ENCODE data around the gene NEDD4L.
A peak's percentile ranks its signal among the peaks of the same experiment; 100 is the strongest.

Gene NEDD4L

GRCh38 chr18:58241877-58242276 is 197.9 kb downstream of the NEDD4L start (continued):
- TF ChIP-seq KLF17 (tag by site-specific recombination; IDR thresholded peaks at IDR 0.05) (no peak), ZNF585B (tag by site-specific recombination; IDR thresholded peaks at IDR 0.05) (no peak), ZNF660 (tag by site-specific recombination; IDR thresholded peaks at IDR 0.05) (peak; percentile 74; the same call in 1 of the 2 replicates), ZBTB8A (tag by site-specific recombination; IDR thresholded peaks at IDR 0.05) (no peak), GLI2 (tag by site-specific recombination; IDR thresholded peaks at IDR 0.05; ENCODE audit: borderline replicate concordance, low read depth) (no peak), ZNF133 (tag by site-specific recombination; IDR thresholded peaks at IDR 0.05) (no peak), KLF10 (tag by site-specific recombination; IDR thresholded peaks at IDR 0.05) (peak; percentile 90), SALL2 (tag by site-specific recombination; IDR thresholded peaks at IDR 0.05; ENCODE audit: borderline replicate concordance) (no peak), ZNF426 (tag by site-specific recombination; IDR thresholded peaks at IDR 0.05) (no peak), ZNF132 (tag by site-specific recombination; IDR thresholded peaks at IDR 0.05; ENCODE audit: borderline replicate concordance) (no peak), ZNF837 (tag by site-specific recombination; IDR thresholded peaks at IDR 0.05) (no peak), GLIS2 (tag by site-specific recombination; IDR thresholded peaks at IDR 0.05) (no peak), ZEB2 (tag by site-specific recombination; IDR thresholded peaks at IDR 0.05) (peak; percentile 90), ZNF76 (tag by site-specific recombination; IDR thresholded peaks at IDR 0.05; ENCODE audit: borderline replicate concordance, low read depth) (no peak), ZNF366 (tag by site-specific recombination; conservative IDR thresholded peaks at IDR 0.05) (peak; percentile 44), MZF1 (tag by site-specific recombination; IDR thresholded peaks at IDR 0.05; ENCODE audit: borderline replicate concordance) (no peak), ZNF394 (tag by site-specific recombination; IDR thresholded peaks at IDR 0.05; ENCODE audit: borderline replicate concordance) (peak; percentile 10; the same call in 1 of the 2 replicates), KLF16 (tag by site-specific recombination; IDR thresholded peaks at IDR 0.05) (no peak), PRDM4 (tag by site-specific recombination; IDR thresholded peaks at IDR 0.05) (no peak), ZNF19 (tag by site-specific recombination; IDR thresholded peaks at IDR 0.05; ENCODE audit: low read depth) (no peak), BCL11A (tag by site-specific recombination; IDR thresholded peaks at IDR 0.05; ENCODE audit: low read depth) (no peak), ZNF707 (tag by site-specific recombination; IDR thresholded peaks at IDR 0.05) (no peak), ZNF544 (tag by site-specific recombination; IDR thresholded peaks at IDR 0.05) (no peak), ZIC2 (tag by site-specific recombination; IDR thresholded peaks at IDR 0.05) (no peak), TCF7L2 (IDR thresholded peaks at IDR 0.05; ENCODE audit: borderline replicate concordance, low read depth, low read length) (no peak), PRDM2 (tag by site-specific recombination; IDR thresholded peaks at IDR 0.05; ENCODE audit: borderline replicate concordance) (no peak)
- TF ChIP-seq, protein P1, sequence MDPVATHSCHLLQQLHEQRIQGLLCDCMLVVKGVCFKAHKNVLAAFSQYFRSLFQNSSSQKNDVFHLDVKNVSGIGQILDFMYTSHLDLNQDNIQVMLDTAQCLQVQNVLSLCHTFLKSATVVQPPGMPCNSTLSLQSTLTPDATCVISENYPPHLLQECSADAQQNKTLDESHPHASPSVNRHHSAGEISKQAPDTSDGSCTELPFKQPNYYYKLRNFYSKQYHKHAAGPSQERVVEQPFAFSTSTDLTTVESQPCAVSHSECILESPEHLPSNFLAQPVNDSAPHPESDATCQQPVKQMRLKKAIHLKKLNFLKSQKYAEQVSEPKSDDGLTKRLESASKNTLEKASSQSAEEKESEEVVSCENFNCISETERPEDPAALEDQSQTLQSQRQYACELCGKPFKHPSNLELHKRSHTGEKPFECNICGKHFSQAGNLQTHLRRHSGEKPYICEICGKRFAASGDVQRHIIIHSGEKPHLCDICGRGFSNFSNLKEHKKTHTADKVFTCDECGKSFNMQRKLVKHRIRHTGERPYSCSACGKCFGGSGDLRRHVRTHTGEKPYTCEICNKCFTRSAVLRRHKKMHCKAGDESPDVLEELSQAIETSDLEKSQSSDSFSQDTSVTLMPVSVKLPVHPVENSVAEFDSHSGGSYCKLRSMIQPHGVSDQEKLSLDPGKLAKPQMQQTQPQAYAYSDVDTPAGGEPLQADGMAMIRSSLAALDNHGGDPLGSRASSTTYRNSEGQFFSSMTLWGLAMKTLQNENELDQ (tag by site-specific recombination; IDR thresholded peaks at IDR 0.05; ENCODE audit: low read depth), result no peak
- TF ChIP-seq, protein P2, sequence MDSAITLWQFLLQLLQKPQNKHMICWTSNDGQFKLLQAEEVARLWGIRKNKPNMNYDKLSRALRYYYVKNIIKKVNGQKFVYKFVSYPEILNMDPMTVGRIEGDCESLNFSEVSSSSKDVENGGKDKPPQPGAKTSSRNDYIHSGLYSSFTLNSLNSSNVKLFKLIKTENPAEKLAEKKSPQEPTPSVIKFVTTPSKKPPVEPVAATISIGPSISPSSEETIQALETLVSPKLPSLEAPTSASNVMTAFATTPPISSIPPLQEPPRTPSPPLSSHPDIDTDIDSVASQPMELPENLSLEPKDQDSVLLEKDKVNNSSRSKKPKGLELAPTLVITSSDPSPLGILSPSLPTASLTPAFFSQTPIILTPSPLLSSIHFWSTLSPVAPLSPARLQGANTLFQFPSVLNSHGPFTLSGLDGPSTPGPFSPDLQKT (IDR thresholded peaks at IDR 0.05; ENCODE audit: borderline replicate concordance, low read depth, low read length), result no peak
